GM04504 (cell line): ENCODE measurements around the gene PTCD2.

ENCODE experiments used
- DNase-seq: peaks from one replicate; pipeline ENCODE4 v3.0.0-alpha.2; 2012; ENCODE audit warnings: low read depth

PTCD2 gene

DNA sequence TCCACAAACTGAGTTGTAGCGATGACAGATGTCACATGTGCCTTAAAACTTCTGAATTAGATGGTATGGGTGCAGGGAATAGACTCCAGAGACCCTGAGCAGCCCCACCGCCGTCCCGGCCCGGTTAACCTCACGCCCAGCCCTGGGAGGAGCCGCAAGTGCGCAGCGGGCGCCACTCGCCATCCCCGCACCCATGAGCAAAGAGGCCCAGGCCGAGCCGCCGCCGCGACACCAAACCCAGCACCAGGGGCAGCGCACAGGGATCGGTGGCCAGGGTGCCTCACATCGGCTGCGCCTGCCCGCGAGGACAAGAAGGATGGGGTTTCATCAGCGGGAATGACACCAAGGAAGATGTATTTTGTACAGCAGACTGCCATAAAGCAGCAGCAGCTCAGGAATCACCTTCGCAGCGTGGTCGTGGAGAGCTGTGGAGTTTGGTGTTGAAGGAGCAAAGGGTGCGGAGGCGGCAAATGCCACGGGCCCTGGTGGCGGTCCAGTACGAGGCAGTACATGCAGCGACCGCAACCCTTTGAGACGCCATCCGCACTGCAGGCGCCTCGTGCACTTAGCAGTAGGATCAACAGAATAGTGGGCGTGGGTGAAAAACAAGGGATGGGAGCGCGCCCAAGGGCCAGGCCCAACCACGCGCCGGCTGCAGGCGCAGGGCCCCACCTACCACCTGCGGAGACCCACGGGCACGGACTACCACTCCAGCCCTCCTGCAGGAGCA, 97.3 kb downstream of the PTCD2 start:
- DNase-seq = no peak
